ENCODE results near the gene PER1.

PER1 gene, protein sequence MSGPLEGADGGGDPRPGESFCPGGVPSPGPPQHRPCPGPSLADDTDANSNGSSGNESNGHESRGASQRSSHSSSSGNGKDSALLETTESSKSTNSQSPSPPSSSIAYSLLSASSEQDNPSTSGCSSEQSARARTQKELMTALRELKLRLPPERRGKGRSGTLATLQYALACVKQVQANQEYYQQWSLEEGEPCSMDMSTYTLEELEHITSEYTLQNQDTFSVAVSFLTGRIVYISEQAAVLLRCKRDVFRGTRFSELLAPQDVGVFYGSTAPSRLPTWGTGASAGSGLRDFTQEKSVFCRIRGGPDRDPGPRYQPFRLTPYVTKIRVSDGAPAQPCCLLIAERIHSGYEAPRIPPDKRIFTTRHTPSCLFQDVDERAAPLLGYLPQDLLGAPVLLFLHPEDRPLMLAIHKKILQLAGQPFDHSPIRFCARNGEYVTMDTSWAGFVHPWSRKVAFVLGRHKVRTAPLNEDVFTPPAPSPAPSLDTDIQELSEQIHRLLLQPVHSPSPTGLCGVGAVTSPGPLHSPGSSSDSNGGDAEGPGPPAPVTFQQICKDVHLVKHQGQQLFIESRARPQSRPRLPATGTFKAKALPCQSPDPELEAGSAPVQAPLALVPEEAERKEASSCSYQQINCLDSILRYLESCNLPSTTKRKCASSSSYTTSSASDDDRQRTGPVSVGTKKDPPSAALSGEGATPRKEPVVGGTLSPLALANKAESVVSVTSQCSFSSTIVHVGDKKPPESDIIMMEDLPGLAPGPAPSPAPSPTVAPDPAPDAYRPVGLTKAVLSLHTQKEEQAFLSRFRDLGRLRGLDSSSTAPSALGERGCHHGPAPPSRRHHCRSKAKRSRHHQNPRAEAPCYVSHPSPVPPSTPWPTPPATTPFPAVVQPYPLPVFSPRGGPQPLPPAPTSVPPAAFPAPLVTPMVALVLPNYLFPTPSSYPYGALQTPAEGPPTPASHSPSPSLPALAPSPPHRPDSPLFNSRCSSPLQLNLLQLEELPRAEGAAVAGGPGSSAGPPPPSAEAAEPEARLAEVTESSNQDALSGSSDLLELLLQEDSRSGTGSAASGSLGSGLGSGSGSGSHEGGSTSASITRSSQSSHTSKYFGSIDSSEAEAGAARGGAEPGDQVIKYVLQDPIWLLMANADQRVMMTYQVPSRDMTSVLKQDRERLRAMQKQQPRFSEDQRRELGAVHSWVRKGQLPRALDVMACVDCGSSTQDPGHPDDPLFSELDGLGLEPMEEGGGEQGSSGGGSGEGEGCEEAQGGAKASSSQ (N-terminal part only)

DNA sequence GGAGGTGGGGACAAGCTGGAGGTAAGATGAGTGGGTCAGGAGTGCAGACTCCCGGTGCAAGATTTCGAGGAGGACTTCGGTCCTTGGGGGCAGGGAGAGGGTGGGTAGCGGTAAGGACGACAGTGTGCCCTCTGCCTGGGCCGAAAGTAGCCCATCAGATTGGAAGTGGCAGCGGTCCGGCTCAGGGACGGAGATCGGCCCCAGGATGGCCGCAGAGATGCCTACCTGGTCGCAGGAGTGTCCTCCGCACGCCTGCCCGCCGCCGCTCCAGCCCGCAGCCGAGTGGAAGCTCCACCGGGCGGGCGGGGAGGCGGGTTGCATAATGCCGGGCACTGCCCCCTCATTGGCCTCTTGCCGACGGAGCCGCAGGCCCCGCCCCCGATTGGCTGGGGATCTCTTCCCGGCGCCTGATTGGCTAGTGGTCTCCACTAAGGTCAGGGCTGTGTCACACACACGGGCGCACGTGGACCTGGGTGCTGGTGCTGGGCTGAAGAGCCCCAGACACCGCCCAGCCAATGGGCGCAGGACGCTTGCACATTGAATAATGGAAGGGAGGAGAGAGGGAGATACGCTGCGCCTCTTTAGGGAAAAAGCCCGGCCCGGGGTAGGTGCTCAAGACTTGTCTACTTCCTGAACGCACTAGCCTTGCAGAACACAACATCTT, at the start of gene PER1:
Gene PER1 (minus strand): TSS at position 293 of the 664 bp plus-strand sequence. CDS start 1,698 bp downstream, outside the sequence.
- DNase-seq (ENCODE audit: low spot score) = peak; percentile 87

DNA sequence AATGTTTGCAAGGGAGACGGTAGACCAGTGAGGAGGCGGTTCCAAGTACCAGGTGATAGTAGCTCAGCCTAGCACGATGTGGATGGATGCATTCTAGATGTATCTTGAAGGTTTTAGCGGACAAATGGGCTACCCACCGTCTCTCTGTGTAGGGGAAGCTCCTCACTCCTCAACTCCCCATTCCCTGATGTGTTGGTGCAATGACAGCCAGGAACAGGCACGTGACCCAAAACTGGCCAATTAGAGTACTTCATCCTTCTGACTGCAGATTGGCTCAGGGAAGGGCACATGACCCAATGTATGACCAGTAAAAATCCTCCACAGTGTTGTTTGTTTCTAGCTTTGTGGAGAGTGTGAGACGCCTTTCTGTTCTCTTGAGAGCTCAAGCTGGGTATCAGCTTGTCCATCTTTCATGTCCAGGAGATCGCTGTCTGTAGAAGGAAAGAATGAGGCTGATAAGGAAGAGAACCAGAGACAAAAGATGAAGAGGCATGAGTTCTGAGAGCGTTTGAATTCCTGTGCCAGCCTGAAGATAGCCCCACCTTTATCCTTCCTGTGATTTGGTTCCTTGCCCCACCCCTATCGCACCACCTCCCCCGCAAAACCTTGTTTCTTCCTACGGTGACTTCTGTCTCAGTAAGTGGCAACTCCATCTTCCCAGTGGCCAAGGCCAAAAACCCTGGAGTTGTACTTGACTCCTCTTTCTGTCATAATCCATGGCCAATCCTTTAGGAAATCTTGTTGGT, 40.0 kb upstream of the PER1 start:
- DNase-seq (ENCODE audit: low spot score) = peak; percentile 73

DNA sequence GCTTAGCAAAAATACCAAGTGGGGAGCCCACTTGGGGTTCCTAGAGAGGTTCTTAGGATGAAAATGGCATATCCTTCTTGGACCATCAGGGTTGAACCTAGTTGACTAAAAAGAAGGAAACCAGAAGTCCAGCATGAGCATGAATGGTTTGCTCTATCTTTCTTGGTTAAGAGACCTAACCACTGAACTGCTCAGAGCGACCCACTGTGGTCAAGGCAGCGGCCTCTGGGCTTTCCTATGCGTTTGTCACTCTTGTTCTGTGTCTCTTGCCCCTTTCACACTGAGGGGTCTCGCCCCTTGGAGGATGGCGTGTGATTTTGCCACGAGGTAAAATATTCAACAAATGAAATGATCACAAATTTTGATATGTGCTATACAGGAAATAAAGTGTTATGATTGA, 38.3 kb upstream of the PER1 start:
- DNase-seq (ENCODE audit: low spot score) = no peak

DNA sequence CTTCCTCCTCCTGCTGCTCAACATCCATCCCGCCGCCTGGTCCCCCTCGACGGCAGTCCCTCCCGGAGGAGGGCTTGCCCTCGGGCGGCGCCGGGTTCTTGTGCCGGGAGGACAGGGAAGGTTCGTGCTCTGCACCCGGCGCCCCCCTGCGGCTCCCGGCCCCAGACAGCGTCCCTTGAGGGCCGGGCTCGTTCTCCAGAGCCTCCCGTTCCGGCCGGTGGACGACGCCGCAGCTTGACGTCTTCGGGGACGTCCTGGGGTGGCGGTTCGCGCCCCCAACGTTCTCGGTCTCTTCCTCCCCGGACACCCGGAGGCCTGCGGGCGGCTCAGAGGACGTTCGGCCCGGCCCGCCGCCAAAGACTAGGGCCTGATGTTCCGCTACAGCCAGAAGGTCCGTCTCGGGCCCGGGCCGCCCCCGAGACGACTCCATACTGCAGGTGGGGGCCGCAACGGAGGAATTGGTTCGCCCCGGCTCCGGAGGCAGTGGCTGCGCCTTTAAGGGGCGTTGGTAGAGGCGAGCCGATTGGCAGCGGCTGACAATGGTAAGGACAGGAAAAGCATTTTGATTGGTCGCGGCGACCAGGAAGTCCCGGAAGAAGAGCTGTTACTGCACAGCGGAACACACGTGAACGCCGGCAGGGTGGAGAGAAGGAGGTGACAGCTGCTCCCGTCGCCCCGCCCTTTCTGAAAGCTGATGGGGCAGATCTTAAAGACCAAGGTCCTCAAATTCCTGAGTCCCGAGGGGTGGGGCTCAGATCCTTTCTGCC, 37.7 kb upstream of the PER1 start, which contains the start of gene BORCS6:
Gene BORCS6 (minus strand): TSS at position 470 of the 767 bp plus-strand sequence. CDS start 40 bp downstream, at position 430.
- peak; percentile 97 for DNase-seq (ENCODE audit: low spot score)

DNA sequence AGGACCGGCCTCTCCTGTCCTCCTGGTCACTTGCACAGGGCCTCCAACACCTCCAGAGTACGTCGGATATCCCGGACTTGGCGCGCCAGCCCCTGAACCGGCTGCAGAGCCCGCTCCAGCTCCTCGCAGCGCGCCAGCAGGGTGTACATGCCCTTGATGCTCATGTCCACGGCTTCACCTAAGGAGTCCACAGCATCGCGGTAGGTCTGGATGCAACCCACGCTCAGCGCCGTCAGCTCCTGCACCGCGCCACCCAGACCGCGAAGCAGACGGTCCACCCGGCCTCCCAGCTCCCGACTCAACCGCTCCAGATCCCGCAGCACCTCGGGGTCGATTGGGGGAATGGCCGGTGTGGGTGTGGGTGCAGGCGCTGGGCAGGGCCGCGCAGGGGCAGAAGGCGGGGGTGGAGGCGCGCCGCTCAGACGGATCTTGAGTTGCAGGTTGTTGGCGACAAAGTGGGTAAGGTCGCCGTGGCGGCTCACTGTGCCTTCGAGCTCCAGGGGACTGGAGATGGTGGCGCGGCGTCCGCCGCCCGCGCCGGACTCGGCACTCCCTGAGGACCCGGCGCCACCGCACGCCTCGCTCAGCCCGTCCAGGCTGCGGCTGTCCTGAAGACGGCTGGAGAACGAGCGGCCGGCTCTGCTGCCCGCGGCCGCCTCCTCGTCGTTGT, 37.0 kb upstream of the PER1 start:
- DNase-seq (ENCODE audit: low spot score) = peak; percentile 21

DNA sequence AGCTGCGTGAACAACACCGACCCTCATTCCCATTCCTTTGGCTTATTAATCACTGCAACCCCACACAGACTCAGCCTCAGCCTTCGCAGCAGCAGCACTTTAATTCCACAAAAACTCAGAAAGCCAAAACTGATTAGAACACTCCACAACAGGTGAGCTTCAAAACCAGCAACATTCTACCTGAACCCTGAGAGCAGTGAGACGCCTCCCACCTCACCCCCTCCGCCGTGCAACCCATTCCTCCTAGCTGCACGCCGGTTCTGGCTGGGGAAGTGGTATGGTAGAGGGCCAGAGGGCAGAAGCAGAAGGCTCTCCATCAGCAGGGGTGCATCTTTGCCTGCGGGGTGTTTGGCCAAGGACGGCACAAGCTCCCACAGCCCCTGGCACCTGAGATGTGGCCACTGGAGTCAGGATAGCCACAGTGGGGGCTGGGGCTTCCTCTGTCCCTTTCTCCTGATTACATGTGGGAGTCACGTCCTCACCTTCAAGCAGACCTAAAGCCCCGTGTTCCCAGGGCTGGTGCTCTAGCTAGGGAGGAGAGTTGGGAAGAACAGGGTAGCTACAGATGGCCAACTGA, 36.1 kb upstream of the PER1 start:
- no peak for DNase-seq (ENCODE audit: low spot score)

DNA sequence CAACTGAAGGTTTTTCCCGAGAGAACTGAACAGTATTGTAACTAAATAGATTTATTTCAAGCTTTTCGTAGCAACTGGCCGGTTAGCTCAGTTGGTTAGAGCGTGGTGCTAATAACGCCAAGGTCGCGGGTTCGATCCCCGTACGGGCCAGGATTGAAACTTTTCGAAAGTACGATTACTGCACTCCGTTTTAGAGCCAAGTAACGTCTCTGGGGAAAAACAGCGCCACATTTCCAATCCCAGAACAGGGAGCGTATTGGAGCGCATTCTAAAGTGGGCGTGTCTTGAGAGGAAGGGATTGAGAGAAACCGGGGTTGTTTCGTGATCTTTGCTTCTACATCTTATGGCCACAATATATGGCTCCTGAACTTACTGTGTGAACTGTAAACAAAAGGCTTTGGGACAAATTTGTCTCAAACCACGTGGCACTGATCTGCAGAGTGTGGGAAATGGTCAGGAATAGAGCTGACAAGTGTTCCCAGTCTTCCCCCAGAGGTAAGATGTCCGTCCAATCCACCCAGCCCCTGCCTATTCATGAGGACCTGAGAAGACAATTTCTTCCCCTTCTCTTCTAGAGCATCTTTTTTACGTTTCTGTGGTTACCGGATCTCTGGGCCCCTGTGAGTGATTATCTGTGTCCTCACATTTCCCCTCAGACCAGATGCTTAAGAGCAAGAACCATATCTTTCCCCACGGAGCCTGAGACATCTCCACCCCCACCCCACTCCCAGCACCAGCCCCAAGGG, 35.5 kb upstream of the PER1 start:
- DNase-seq (ENCODE audit: low spot score) = peak; percentile 90

DNA sequence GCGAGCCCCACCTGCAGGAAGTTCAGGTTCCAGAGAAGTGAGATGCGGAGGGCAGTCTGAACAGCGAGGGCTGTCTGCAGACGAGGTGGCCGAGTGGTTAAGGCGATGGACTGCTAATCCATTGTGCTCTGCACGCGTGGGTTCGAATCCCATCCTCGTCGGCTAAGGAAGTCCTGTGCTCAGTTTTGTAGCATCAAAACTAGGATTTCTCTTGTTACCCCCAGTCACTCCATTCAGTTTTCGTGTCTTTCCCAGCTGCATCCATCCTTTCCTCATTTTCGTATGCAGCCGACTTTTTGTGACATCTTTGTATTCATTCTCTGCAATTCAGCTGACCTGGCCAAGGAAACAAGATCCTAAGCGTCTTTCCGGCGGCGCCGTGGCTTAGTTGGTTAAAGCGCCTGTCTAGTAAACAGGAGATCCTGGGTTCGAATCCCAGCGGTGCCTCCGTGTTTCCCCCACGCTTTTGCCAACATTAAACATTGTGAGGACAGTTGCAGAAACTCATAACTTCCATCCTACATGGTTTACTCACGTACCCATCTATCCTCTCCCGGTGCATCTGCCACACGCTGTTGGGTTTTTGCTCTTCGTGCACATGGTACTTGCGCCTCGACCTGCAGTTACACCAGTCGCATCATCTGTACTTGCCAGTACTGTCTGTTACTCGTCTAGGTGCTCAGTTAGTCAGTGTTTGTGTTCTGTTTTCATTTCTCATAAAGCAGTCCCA, 34.7 kb upstream of the PER1 start:
- peak; percentile 91 for DNase-seq (ENCODE audit: low spot score)

DNA sequence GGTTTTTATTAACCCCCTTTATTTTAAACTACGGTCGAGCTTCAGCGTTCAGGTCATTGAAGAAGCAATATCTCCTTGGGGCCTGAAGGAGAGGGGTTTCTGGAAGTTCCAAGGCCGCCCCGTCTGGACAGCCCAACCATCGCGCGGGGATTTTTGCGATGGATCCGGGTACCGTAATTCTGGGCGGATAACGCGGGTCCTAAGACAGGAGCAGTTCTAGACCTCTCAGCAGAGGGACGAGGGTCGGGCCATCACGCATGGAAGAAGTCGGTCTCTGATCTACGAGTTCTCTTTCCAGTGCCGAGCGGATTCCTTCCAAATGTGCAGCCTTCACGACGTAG, 34.2 kb upstream of the PER1 start:
- DNase-seq (ENCODE audit: low spot score) = no peak

DNA sequence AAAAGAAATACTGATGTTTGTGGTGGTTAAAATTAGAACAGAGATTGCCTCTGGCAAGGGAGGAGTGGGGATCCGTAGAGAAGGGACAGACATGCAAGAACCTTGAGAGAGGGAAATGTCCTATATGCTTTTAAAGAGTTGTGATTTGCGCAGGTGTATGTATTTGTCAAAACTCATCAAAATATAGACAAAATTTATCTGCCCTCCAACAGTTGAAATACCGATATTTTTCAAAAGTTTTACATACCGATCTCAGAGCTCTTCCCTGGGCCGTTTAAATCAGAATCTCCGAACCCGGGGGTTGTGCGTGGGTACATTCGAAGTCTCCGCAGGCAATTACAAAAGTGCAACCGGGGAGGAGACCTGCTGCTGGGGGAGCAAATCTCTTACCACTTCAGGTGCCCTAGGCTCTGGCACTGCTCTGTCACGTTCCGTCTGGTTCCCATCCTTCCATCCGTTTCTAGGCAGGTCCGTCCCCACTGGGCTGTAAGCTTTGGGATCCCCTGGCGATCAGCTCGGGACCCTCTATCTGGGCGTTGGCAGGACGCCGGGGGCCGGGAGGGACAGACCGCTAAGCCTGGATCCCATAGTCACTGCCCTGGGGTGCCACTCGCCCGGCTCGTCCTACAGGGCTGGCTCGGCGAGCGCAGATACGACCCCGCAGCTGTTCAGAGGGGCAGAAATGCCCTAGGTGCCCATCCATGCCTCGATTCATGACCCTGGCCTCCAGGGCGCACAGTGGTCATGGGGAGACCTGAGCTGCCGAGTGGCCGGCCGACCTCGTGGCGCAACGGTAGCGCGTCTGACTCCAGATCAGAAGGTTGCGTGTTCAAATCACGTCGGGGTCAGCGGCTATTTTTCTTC, 33.6 kb upstream of the PER1 start:
- DNase-seq (ENCODE audit: low spot score) = peak; percentile 84

DNA sequence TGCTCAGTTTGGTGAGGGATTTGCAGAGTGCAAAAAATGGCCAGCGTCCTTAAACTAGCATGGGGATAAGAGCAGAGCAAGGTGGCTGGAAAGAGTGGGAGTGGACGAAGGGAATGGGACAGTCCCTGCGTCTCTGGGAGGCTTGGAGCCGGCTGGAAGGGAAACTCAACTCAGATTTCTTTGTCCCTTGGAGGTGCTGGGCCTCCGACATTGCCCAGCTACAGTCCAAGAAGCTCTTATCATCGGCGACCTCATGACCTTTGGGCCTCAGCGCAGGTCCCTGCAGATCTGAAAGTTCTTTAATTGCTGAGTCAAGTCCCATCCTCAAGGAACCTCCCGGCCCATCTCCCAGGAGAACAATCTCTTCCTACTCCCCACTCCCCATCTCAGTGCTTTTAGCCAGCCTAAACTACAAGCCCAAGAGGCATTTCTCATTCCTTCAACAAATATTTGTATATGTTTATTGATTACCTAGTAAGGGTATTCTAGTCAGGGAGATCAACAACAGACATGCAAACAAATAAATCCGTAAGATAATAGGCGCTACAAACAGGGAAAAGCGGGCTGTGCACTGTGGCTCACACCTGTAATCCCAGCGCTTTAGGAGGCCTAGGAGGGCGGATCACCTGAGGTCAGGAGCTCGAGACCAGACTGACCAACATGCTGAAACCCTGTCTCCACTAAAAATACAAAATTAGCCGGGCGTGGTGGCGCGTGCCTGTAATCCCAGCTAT, 25.0 kb upstream of the PER1 start:
- DNase-seq (ENCODE audit: low spot score) = no peak

DNA sequence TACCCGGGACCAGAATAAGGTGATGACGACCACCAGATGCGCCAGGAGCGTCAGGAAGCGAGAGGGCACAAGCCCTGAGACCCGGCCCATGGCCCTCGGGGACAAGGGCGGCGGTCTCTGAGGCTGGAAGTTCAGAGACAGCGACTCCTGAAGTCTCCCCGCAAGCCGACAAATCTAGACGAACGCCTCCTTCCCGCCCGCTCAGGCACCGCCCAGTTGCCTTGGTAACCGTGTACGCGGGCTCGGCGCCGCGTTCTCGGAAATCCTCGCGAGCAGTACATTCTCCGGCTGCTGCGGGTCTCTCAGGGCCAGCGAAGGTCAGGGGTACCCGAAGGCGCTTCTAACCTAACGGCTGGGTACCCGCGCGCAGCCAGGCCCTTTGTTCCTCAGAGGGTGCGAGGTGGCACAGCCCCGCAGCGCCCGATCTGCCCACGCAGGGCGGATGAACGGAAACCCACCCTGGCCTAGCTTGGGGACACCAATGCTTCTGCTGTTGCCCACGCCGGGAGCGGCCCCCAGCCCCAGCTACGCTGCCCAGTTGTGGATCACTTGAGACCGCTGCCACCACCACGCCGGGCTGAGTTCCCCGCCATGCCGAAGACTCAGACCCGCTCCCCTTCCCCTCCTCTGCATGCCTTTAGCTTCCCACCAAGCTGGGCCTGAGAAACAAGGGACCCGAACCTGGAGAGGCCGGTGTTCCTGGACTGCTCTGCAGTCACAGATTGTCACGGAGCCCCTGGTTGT, 24.2 kb upstream of the PER1 start, which contains the start of gene TMEM107:
Gene TMEM107 (minus strand): TSS at position 184 of the 744 bp plus-strand sequence. CDS start 94 bp downstream, at position 90.
- DNase-seq (ENCODE audit: low spot score) = peak; percentile 88

DNA sequence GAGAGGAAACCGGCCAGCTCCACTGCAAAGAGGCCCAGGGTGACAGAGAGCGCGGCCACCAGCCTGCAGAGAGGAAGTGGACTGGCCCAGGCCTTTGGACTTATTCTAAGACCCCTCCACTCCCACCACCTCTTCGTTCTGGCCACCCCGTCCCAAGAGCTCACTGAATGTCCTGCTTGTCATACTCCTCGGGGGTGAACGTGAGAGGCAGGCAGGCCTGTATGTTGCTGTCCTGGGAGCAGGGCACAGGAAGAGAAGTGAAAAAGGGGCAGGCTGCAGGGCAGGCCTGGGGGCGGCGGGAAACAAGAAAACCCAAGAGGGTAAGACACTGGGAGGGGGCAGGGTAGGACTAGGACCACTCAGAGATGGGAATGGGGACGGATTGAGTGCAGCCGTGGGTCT, 23.6 kb upstream of the PER1 start:
- no peak for DNase-seq (ENCODE audit: low spot score)

DNA sequence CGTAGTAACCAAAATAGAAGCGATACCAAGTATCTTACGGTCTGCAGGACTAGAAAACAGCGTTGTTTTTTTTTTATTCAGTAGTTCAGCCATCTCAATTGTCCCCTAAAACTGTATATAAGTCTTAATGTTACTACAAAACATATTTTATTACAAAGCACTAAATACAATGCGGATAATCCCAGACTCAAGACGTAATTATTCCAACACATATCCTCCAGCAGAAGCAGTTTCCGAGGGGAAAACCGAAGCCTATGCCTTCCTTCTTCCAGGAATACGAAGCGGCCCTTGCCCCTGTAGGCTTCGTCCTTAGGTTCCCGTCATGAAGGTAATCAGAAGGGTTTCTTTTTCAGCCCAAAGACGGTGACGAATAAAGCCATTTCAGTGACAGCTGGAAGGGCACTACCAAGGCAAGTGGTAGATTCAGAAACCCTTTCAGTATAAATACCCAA, 21.7 kb upstream of the PER1 start:
- no peak for DNase-seq (ENCODE audit: low spot score)
